Body of pancreas (tissue), 4 donors: ENCODE measurements around the gene RADX. TPM values are rescaled to one million over a fixed set of nuclear protein-coding genes. Genes with fewer than 3 reads are reported as not detected.

ENCODE experiments used
- ATAC-seq: fragments of 150-250 bp; one replicate; pipeline ENCODE4 v1.9.1; 2016
- DNase-seq, 4 donors: peaks; one replicate each; pipeline ENCODE4 v3.0.0-alpha.2; 2019
- H3K27ac ChIP-seq, 4 donors: fragments of 200-600 bp; sonication (generic); 1 replicate in 3 of 4; 2 replicates in 1 of 4; pipeline versions ENCODE4 v1.5.1 to v1.6.1; 2016 to 2019; ENCODE audit warnings: mild to moderate bottlenecking in 1 of 4, mixed read lengths in 1 of 4, moderate library complexity in 1 of 4
- H3K27me3 ChIP-seq, 2 donors: fragments of 200-600 bp; sonication (generic); one replicate each; pipeline ENCODE4 v1.6.0; 2016; ENCODE audit warnings: mild to moderate bottlenecking in 1 of 2
- H3K36me3 ChIP-seq, 2 donors: fragments of 200-600 bp; sonication (generic); replicated peaks in 1 of 2; 2 replicates each; pipeline ENCODE4 v1.5.1; 2016; ENCODE audit warnings: low read depth in 2 of 2; ENCODE audit not compliant: insufficient read depth in 1 of 2
- H3K4me1 ChIP-seq: fragments of 200-600 bp; sonication (generic); one replicate; pipeline ENCODE4 v1.6.0; 2016
- H3K4me3 ChIP-seq, 2 donors: fragments of 200-600 bp; sonication (generic); 1 replicate in 1 of 2; 2 replicates in 1 of 2; pipeline ENCODE4 v1.5.1; 2016 to 2019
- H3K9me3 ChIP-seq, 3 donors: fragments of 200-600 bp; sonication (generic); 1 replicate in 2 of 3; 2 replicates in 1 of 3; pipeline ENCODE4 v1.5.1; 2016
- CTCF ChIP-seq, 7 experiments: fragments of 450-650 bp in 4 of 7; fragments of 200-600 bp in 3 of 7; sonication (generic) in 3 of 7; IDR thresholded peaks; one replicate each; pipeline ENCODE4 v1.5.1; 2016 to 2019; ENCODE audit warnings: antibody characterized with exemption in 7 of 7
- POLR2A ChIP-seq, 3 donors: fragments of 450-650 bp; IDR thresholded peaks; one replicate each; pipeline ENCODE4 v1.6.1; 2016; ENCODE audit warnings: antibody characterized with exemption in 3 of 3, mild to moderate bottlenecking in 2 of 3
- WGBS, 2 donors: methylation state at CpG; one replicate each; pipeline ENCODE4 v1.1.5; 2017; 5-methylcytosine and 5-hydroxymethylcytosine counted together
- intact Hi-C: fragments of 100-400 bp; cut with DNase I; formaldehyde crosslinking; loops from one replicate; pipeline ENCODE4 v1.15.1; 2023
- total RNA-seq, 2 donors: library from RNA; depleted of rRNA; stranded (reverse); fragments of >200 nt; gene quantifications; one replicate each; pipeline ENCODE4 v1.1.0, GENCODE V29; 2016

The RADX gene
- total RNA-seq, 2 donors from 2014 or later: 2.3 to 5.7 TPM

GRCh38 chrX:106670631-106671030 is 58.9 kb downstream of the RADX start:
- intact Hi-C loops: no loop called here
- no peaks in the 10 kb centered on the region for H3K27me3 ChIP-seq
- no peak overlapping the region for H3K27ac ChIP-seq
- H3K9me3 ChIP-seq: no peaks in the 10 kb centered on the region
- ATAC-seq (no peak), DNase-seq (no peak)
- no peak for TF ChIP-seq POLR2A (IDR thresholded peaks at IDR 0.05)
- TF ChIP-seq CTCF (IDR thresholded peaks at IDR 0.05): no peak
- no peaks in the 10 kb centered on the region for H3K4me1 ChIP-seq
- no peak overlapping the region for H3K4me3 ChIP-seq
- WGBS, 2 donors: 77 to 85% methylated on average over 1 of the region's 1 CpG
- H3K36me3 ChIP-seq: no peaks in the 10 kb centered on the region

GRCh38 chrX:106672527-106672926 is 60.7 kb downstream of the RADX start:
- Histone ChIP-seq H3K9me3 (no peaks in the 10 kb centered on the region), H3K4me1 (no peaks in the 10 kb centered on the region), H3K36me3 (no peaks in the 10 kb centered on the region), H3K27me3 (no peaks in the 10 kb centered on the region), H3K4me3 (no peak overlapping the region), H3K27ac (no peak overlapping the region)
- ATAC-seq (no peak), DNase-seq (no peak)
- TF ChIP-seq CTCF (IDR thresholded peaks at IDR 0.05) (no peak), POLR2A (IDR thresholded peaks at IDR 0.05) (no peak)
- WGBS, 2 donors: 96% methylated on average over 3 of the region's 4 CpGs; no CpG with 5 or more reads in 1 of the 2 donors
- intact Hi-C loops: no loop called here

- 44 to 87% methylated on average over 2 of the region's 2 CpGs for WGBS, 2 donors
- intact Hi-C loops: no loop called here
- Histone ChIP-seq H3K27me3 (no peaks in the 10 kb centered on the region), H3K4me1 (no peaks in the 10 kb centered on the region), H3K27ac (no peak overlapping the region), H3K4me3 (no peak overlapping the region), H3K36me3 (no peaks in the 10 kb centered on the region), H3K9me3 (no peaks in the 10 kb centered on the region)
- TF ChIP-seq CTCF (IDR thresholded peaks at IDR 0.05) (no peak), POLR2A (IDR thresholded peaks at IDR 0.05) (no peak)
- DNase-seq (no peak), ATAC-seq (no peak)
These were observed 68.9 kb downstream of the RADX start for GRCh38 chrX:106680716-106681115.

GRCh38 chrX:106684207-106684606 is 72.4 kb downstream of the RADX start:
- WGBS, 2 donors: 87 to 88% methylated on average over 4 of the region's 4 CpGs
- ATAC-seq (no peak), DNase-seq (no peak)
- Histone ChIP-seq H3K4me1 (no peaks in the 10 kb centered on the region), H3K4me3 (no peak overlapping the region), H3K9me3 (no peaks in the 10 kb centered on the region), H3K27me3 (no peaks in the 10 kb centered on the region), H3K27ac (no peak overlapping the region), H3K36me3 (no peaks in the 10 kb centered on the region)
- intact Hi-C loops: no loop called here
- TF ChIP-seq CTCF (IDR thresholded peaks at IDR 0.05): no peak
- no peak for TF ChIP-seq POLR2A (IDR thresholded peaks at IDR 0.05)

GRCh38 chrX:106692425-106693065 is 80.8 kb downstream of the RADX start:
- no peak for DNase-seq
- Histone ChIP-seq H3K4me1 (peaks cover 7% of the 10 kb centered on the region), H3K27ac (peak overlapping the region in 2 of 4 donors; percentile 30 to 54), H3K9me3 (no peaks in the 10 kb centered on the region), H3K36me3 (no peaks in the 10 kb centered on the region), H3K4me3 (no peak overlapping the region), H3K27me3 (no peaks in the 10 kb centered on the region)
- TF ChIP-seq CTCF (IDR thresholded peaks at IDR 0.05) (peak in 3 of 7 experiments; percentile 25 to 48 (median 26)), POLR2A (IDR thresholded peaks at IDR 0.05) (no peak)
- peak; percentile 55 for ATAC-seq
- intact Hi-C loops: no loop called here
- WGBS, 2 donors: 21 to 34% methylated on average over 7 of the region's 7 CpGs
